Astrocyte (in vitro differentiated cells and primary cell): ENCODE data around the gene PEAK1. TPM values are rescaled to one million over a fixed set of nuclear protein-coding genes. Genes with fewer than 3 reads are reported as not detected.

ENCODE experiments used
- DNase-seq: peaks from one replicate; pipeline ENCODE4 v3.0.0-alpha.2; 2010; ENCODE audit warnings: low read depth
- FAIRE-seq: peaks from 2 replicates; lab custom pipeline; 2011; peaks lifted over from hg19 to GRCh38; lab: Jason Lieb, UNC
- H2AFZ ChIP-seq: 2 replicates; pipeline ENCODE4 v1.6.0; 2012; ENCODE audit warnings: low read depth, low read length, inconsistent platforms
- H3K27ac ChIP-seq: 2 replicates; pipeline ENCODE4 v1.5.1; 2011; ENCODE audit warnings: low read depth, low read length, inconsistent platforms
- H3K27me3 ChIP-seq: 2 replicates; pipeline ENCODE4 v1.6.0; 2011; ENCODE audit warnings: low read length, inconsistent platforms; ENCODE audit not compliant: insufficient read depth
- H3K36me3 ChIP-seq: 2 replicates; pipeline ENCODE4 v1.5.1; 2011; ENCODE audit warnings: low read length, inconsistent platforms; ENCODE audit not compliant: insufficient read depth
- H3K4me1 ChIP-seq: 2 replicates; pipeline ENCODE4 v1.5.1; 2011; ENCODE audit warnings: low read length, inconsistent platforms; ENCODE audit not compliant: insufficient read depth
- H3K4me2 ChIP-seq: 2 replicates; pipeline ENCODE4 v1.6.0; 2012; ENCODE audit warnings: low read length, inconsistent platforms
- H3K4me3 ChIP-seq: 2 replicates; pipeline ENCODE4 v1.5.1; 2011; ENCODE audit warnings: low read depth, mild to moderate bottlenecking, low read length, inconsistent platforms; ENCODE audit not compliant: insufficient read depth
- H3K79me2 ChIP-seq: 2 replicates; pipeline ENCODE4 v1.6.0; 2012; ENCODE audit warnings: mild to moderate bottlenecking, low read length, inconsistent platforms; ENCODE audit not compliant: insufficient read depth
- H3K9ac ChIP-seq: 2 replicates; pipeline ENCODE4 v1.6.0; 2012; ENCODE audit warnings: mild to moderate bottlenecking, low read length, inconsistent platforms
- H3K9me3 ChIP-seq: 2 replicates; pipeline ENCODE4 v1.5.1; 2012; ENCODE audit warnings: low read depth, mild to moderate bottlenecking, low read length, inconsistent platforms; ENCODE audit not compliant: insufficient read depth
- H4K20me1 ChIP-seq: 2 replicates; pipeline ENCODE4 v1.6.0; 2012; ENCODE audit warnings: low read length, inconsistent platforms; ENCODE audit not compliant: insufficient read depth
- H3K27ac Mint-ChIP-seq: one replicate; pipeline ENCODE4 v1.8.0; 2021; ENCODE audit warnings: mild to moderate bottlenecking, mixed read lengths; ENCODE audit not compliant: unreplicated experiment
- H3K27me3 Mint-ChIP-seq: one replicate; pipeline ENCODE4 v1.8.0; 2021; ENCODE audit warnings: low read depth, mixed read lengths; ENCODE audit not compliant: unreplicated experiment
- H3K36me3 Mint-ChIP-seq: one replicate; pipeline ENCODE4 v1.8.0; 2021; ENCODE audit warnings: low read depth, mixed read lengths; ENCODE audit not compliant: unreplicated experiment
- H3K4me1 Mint-ChIP-seq: one replicate; pipeline ENCODE4 v1.8.0; 2021; ENCODE audit warnings: low read depth, mixed read lengths; ENCODE audit not compliant: unreplicated experiment
- H3K4me3 Mint-ChIP-seq: one replicate; pipeline ENCODE4 v1.8.0; 2021; ENCODE audit warnings: mild to moderate bottlenecking, moderate library complexity, mixed read lengths; ENCODE audit not compliant: unreplicated experiment
- H3K9me3 Mint-ChIP-seq: one replicate; pipeline ENCODE4 v1.8.0; 2021; ENCODE audit warnings: mild to moderate bottlenecking, mixed read lengths; ENCODE audit not compliant: unreplicated experiment
- CTCF ChIP-seq: IDR thresholded peaks from 2 replicates; pipeline ENCODE4 v1.5.1; 2011; ENCODE audit warnings: low read depth, mild to moderate bottlenecking, inconsistent platforms, low read length, moderate library complexity; ENCODE audit not compliant: insufficient read depth
- EZH2 ChIP-seq: IDR thresholded peaks from 2 replicates; pipeline ENCODE4 v1.6.1; 2012; ENCODE audit warnings: mild to moderate bottlenecking, low read length, inconsistent platforms; ENCODE audit not compliant: insufficient read depth
- total RNA-seq: library from RNA; stranded (reverse); gene quantifications from 2 replicates; pipeline ENCODE4 v1.2.1, GENCODE V29; 2021

The PEAK1 gene
- total RNA-seq, 1 donor from 2014 or later: 62.3 TPM

GRCh38 chr15:77418966-77419835 is 703 bp downstream of the PEAK1 start:
- TF ChIP-seq CTCF (no peak), EZH2 (no peak)

GRCh38 chr15:77418391-77418965 is 1.4 kb downstream of the PEAK1 start:
- FAIRE-seq: peak; percentile 26

More at GRCh38 chr15:77418966-77419835, 703 bp downstream of the PEAK1 start:
- DNase-seq: peak; percentile 71
- Histone ChIP-seq H3K9ac (peak overlapping the region; percentile 96), H2AFZ (peak overlapping the region; percentile 76), H3K9me3 (no peaks in the 10 kb centered on the region), H3K4me1 (peaks cover 19% of the 10 kb centered on the region), H3K27ac (peak overlapping the region; percentile 88), H4K20me1 (peaks cover 44% of the 10 kb centered on the region), H3K4me3 (peak overlapping the region; percentile 81), H3K27me3 (no peaks in the 10 kb centered on the region), H3K79me2 (peaks cover 87% of the 10 kb centered on the region), H3K36me3 (no peaks in the 10 kb centered on the region), H3K4me2 (peak overlapping the region; percentile 85)
- no peaks in the 10 kb centered on the region for H3K27me3 Mint-ChIP-seq
- peaks cover 20% of the 10 kb centered on the region for H3K4me1 Mint-ChIP-seq
- H3K27ac Mint-ChIP-seq: peak overlapping the region; percentile 94
- peak; percentile 55 for FAIRE-seq
- no peaks in the 10 kb centered on the region for H3K9me3 Mint-ChIP-seq
- peak overlapping the region; percentile 94 for H3K4me3 Mint-ChIP-seq
- H3K36me3 Mint-ChIP-seq: no peaks in the 10 kb centered on the region

More at GRCh38 chr15:77418391-77418965, 1.4 kb downstream of the PEAK1 start:
- Histone ChIP-seq H3K79me2 (peaks cover 87% of the 10 kb centered on the region), H3K27ac (peak overlapping the region; percentile 88), H3K27me3 (no peaks in the 10 kb centered on the region), H3K9ac (peak overlapping the region; percentile 96), H3K36me3 (no peaks in the 10 kb centered on the region), H3K9me3 (no peaks in the 10 kb centered on the region), H4K20me1 (peaks cover 44% of the 10 kb centered on the region), H3K4me3 (peak overlapping the region; percentile 81), H3K4me2 (peak overlapping the region; percentile 85), H2AFZ (no peak overlapping the region), H3K4me1 (peaks cover 19% of the 10 kb centered on the region)
- Mint-ChIP-seq H3K27me3 (no peaks in the 10 kb centered on the region), H3K9me3 (no peaks in the 10 kb centered on the region), H3K36me3 (no peaks in the 10 kb centered on the region), H3K4me3 (peak overlapping the region; percentile 94), H3K4me1 (peaks cover 17% of the 10 kb centered on the region), H3K27ac (peak overlapping the region; percentile 94)
- DNase-seq: peak; percentile 42
- no peak for TF ChIP-seq EZH2
- no peak for TF ChIP-seq CTCF
